ENCODE measurements around the gene BICD2.

Gene BICD2

GRCh38 chr9:92706218-92706940, 58.3 kb downstream of the BICD2 start:
- Histone ChIP-seq H3K9ac (ENCODE audit: low read length) (no peak overlapping the region), H3K9me3 (ENCODE audit: low read length) (no peaks in the 10 kb centered on the region), H3K4me3 (ENCODE audit: low read depth in 1 of 2, low read length in 2 of 2) (no peak overlapping the region), H3K27ac (ENCODE audit: low read depth, low read length) (no peak overlapping the region), H3K27me3 (ENCODE audit: control insufficient read depth in 1 of 2, insufficient read depth in 2 of 2, low read length in 2 of 2) (no peaks in the 10 kb centered on the region), H3K36me3 (ENCODE audit: insufficient read depth, low read length) (peaks cover 20% of the 10 kb centered on the region), H3K4me1 (ENCODE audit: insufficient read depth, low read length) (no peaks in the 10 kb centered on the region)

GRCh38 chr9:92704528-92704927, 60.1 kb downstream of the BICD2 start:
- H3K36me3 ChIP-seq (ENCODE audit: insufficient read depth, low read length), result peaks cover 4% of the 10 kb centered on the region
- H3K9me3 ChIP-seq (ENCODE audit: low read length), result no peaks in the 10 kb centered on the region
- H3K9ac ChIP-seq (ENCODE audit: low read length), result no peak overlapping the region
- no peak overlapping the region for H3K27ac ChIP-seq (ENCODE audit: low read depth, low read length)
- no peaks in the 10 kb centered on the region for H3K4me1 ChIP-seq (ENCODE audit: insufficient read depth, low read length)
- H3K4me3 ChIP-seq (ENCODE audit: low read depth in 1 of 2, low read length in 2 of 2), result no peak overlapping the region
- H3K27me3 ChIP-seq (ENCODE audit: control insufficient read depth in 1 of 2, insufficient read depth in 2 of 2, low read length in 2 of 2), result no peaks in the 10 kb centered on the region

GRCh38 chr9:92696619-92697018, 68.0 kb downstream of the BICD2 start:
- Histone ChIP-seq H3K4me3 (ENCODE audit: low read depth in 1 of 2, low read length in 2 of 2) (no peak overlapping the region), H3K4me1 (ENCODE audit: insufficient read depth, low read length) (no peaks in the 10 kb centered on the region), H3K27me3 (ENCODE audit: control insufficient read depth in 1 of 2, insufficient read depth in 2 of 2, low read length in 2 of 2) (no peaks in the 10 kb centered on the region), H3K9ac (ENCODE audit: low read length) (no peak overlapping the region), H3K36me3 (ENCODE audit: insufficient read depth, low read length) (no peaks in the 10 kb centered on the region), H3K9me3 (ENCODE audit: low read length) (no peaks in the 10 kb centered on the region), H3K27ac (ENCODE audit: low read depth, low read length) (no peak overlapping the region)

- H3K27me3 ChIP-seq (ENCODE audit: control insufficient read depth in 1 of 2, insufficient read depth in 2 of 2, low read length in 2 of 2), result no peaks in the 10 kb centered on the region
- H3K4me3 ChIP-seq (ENCODE audit: low read depth in 1 of 2, low read length in 2 of 2), result no peak overlapping the region
- no peak overlapping the region for H3K27ac ChIP-seq (ENCODE audit: low read depth, low read length)
- H3K4me1 ChIP-seq (ENCODE audit: insufficient read depth, low read length), result no peaks in the 10 kb centered on the region
- no peaks in the 10 kb centered on the region for H3K36me3 ChIP-seq (ENCODE audit: insufficient read depth, low read length)
- H3K9me3 ChIP-seq (ENCODE audit: low read length), result peaks cover 3% of the 10 kb centered on the region
- no peak overlapping the region for H3K9ac ChIP-seq (ENCODE audit: low read length)
These were observed 77.7 kb downstream of the BICD2 start for GRCh38 chr9:92686954-92687353.

GRCh38 chr9:92685022-92685421, 79.6 kb downstream of the BICD2 start:
- Histone ChIP-seq H3K4me3 (ENCODE audit: low read depth in 1 of 2, low read length in 2 of 2) (no peak overlapping the region), H3K27me3 (ENCODE audit: control insufficient read depth in 1 of 2, insufficient read depth in 2 of 2, low read length in 2 of 2) (no peaks in the 10 kb centered on the region), H3K9ac (ENCODE audit: low read length) (no peak overlapping the region), H3K9me3 (ENCODE audit: low read length) (no peaks in the 10 kb centered on the region), H3K36me3 (ENCODE audit: insufficient read depth, low read length) (no peaks in the 10 kb centered on the region), H3K27ac (ENCODE audit: low read depth, low read length) (no peak overlapping the region), H3K4me1 (ENCODE audit: insufficient read depth, low read length) (no peaks in the 10 kb centered on the region)

- Histone ChIP-seq H3K9ac (ENCODE audit: low read length) (no peak overlapping the region), H3K27me3 (ENCODE audit: control insufficient read depth in 1 of 2, insufficient read depth in 2 of 2, low read length in 2 of 2) (peaks cover 0 to 4% of the 10 kb centered on the region in 2 donors), H3K4me1 (ENCODE audit: insufficient read depth, low read length) (no peaks in the 10 kb centered on the region), H3K4me3 (ENCODE audit: low read depth in 1 of 2, low read length in 2 of 2) (no peak overlapping the region), H3K9me3 (ENCODE audit: low read length) (no peaks in the 10 kb centered on the region), H3K27ac (ENCODE audit: low read depth, low read length) (no peak overlapping the region), H3K36me3 (ENCODE audit: insufficient read depth, low read length) (no peaks in the 10 kb centered on the region)
These were observed 82.4 kb downstream of the BICD2 start for GRCh38 chr9:92682269-92682668.

- peaks cover 0 to 4% of the 10 kb centered on the region in 2 donors for H3K27me3 ChIP-seq (ENCODE audit: control insufficient read depth in 1 of 2, insufficient read depth in 2 of 2, low read length in 2 of 2)
- H3K9me3 ChIP-seq (ENCODE audit: low read length), result no peaks in the 10 kb centered on the region
- H3K9ac ChIP-seq (ENCODE audit: low read length), result no peak overlapping the region
- no peak overlapping the region for H3K4me3 ChIP-seq (ENCODE audit: low read depth in 1 of 2, low read length in 2 of 2)
- H3K4me1 ChIP-seq (ENCODE audit: insufficient read depth, low read length), result no peaks in the 10 kb centered on the region
- H3K27ac ChIP-seq (ENCODE audit: low read depth, low read length), result no peak overlapping the region
- H3K36me3 ChIP-seq (ENCODE audit: insufficient read depth, low read length), result no peaks in the 10 kb centered on the region
These were observed 84.2 kb downstream of the BICD2 start for GRCh38 chr9:92680166-92681119.

GRCh38 chr9:92679413-92680165, 85.0 kb downstream of the BICD2 start:
- Histone ChIP-seq H3K9ac (ENCODE audit: low read length) (no peak overlapping the region), H3K4me1 (ENCODE audit: insufficient read depth, low read length) (no peaks in the 10 kb centered on the region), H3K27ac (ENCODE audit: low read depth, low read length) (no peak overlapping the region), H3K27me3 (ENCODE audit: control insufficient read depth in 1 of 2, insufficient read depth in 2 of 2, low read length in 2 of 2) (peaks cover 0 to 4% of the 10 kb centered on the region in 2 donors), H3K36me3 (ENCODE audit: insufficient read depth, low read length) (no peaks in the 10 kb centered on the region), H3K9me3 (ENCODE audit: low read length) (no peaks in the 10 kb centered on the region), H3K4me3 (ENCODE audit: low read depth in 1 of 2, low read length in 2 of 2) (no peak overlapping the region)

GRCh38 chr9:92671323-92671722, 93.3 kb downstream of the BICD2 start:
- H3K4me3 ChIP-seq (ENCODE audit: low read depth in 1 of 2, low read length in 2 of 2), result peak overlapping the region in 1 of 2 donors; percentile 100
- H3K9ac ChIP-seq (ENCODE audit: low read length), result no peak overlapping the region
- H3K36me3 ChIP-seq (ENCODE audit: insufficient read depth, low read length), result no peaks in the 10 kb centered on the region
- no peak overlapping the region for H3K27ac ChIP-seq (ENCODE audit: low read depth, low read length)
- H3K9me3 ChIP-seq (ENCODE audit: low read length), result no peaks in the 10 kb centered on the region
- peaks cover 18% of the 10 kb centered on the region for H3K4me1 ChIP-seq (ENCODE audit: insufficient read depth, low read length)
- H3K27me3 ChIP-seq (ENCODE audit: control insufficient read depth in 1 of 2, insufficient read depth in 2 of 2, low read length in 2 of 2), result no peaks in the 10 kb centered on the region

- Histone ChIP-seq H3K9ac (ENCODE audit: low read length) (peak within 1 kb of the TSS; percentile 86), H3K9me3 (ENCODE audit: low read length) (no peaks in the 10 kb centered on the region), H3K27ac (ENCODE audit: low read depth, low read length) (peak within 1 kb of the TSS; percentile 93), H3K36me3 (ENCODE audit: insufficient read depth, low read length) (no peaks in the 10 kb centered on the region), H3K4me3 (ENCODE audit: low read depth in 1 of 2, low read length in 2 of 2) (peak within 1 kb of the TSS; percentile 86 to 100), H3K4me1 (ENCODE audit: insufficient read depth, low read length) (peaks cover 18% of the 10 kb centered on the region), H3K27me3 (ENCODE audit: control insufficient read depth in 1 of 2, insufficient read depth in 2 of 2, low read length in 2 of 2) (no peaks in the 10 kb centered on the region)
These were observed 94.5 kb downstream of the BICD2 start, which contains the start of gene IPPK for GRCh38 chr9:92669890-92670708. TSS of gene IPPK (minus strand) at chr9:92670131. CDS start at chr9:92669988, 143 bp downstream.
